Measurements from ENCODE around the gene FGD4.

DNA sequence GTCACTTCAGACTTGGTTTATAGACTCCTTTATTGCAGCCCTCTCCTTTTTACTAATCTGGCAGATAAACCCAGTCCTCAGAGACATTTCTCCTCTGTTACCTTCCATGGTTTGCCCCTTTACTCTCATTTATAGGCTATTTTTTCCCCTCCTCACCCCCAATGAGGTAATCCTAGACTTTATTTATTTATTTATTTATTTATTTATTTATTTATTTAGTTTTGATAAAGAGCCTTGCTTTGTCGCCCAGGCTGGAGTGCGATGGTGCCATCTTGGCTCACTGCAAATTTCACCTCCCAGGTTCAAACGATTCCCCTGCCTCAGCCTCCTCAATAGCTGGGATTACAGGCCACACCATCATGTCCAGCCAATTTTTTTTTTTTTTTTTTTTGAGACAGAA is 8.4 kb downstream of the FGD4 start:
- no peak for TF ChIP-seq SMAD4 (CRISPR knock-in tag; IDR thresholded peaks at IDR 0.05)
- TF ChIP-seq, protein P1, sequence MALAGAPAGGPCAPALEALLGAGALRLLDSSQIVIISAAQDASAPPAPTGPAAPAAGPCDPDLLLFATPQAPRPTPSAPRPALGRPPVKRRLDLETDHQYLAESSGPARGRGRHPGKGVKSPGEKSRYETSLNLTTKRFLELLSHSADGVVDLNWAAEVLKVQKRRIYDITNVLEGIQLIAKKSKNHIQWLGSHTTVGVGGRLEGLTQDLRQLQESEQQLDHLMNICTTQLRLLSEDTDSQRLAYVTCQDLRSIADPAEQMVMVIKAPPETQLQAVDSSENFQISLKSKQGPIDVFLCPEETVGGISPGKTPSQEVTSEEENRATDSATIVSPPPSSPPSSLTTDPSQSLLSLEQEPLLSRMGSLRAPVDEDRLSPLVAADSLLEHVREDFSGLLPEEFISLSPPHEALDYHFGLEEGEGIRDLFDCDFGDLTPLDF (CRISPR knock-in tag; IDR thresholded peaks at IDR 0.05): no peak
- no peak for TF ChIP-seq TEAD4 (CRISPR knock-in tag; IDR thresholded peaks at IDR 0.05)
- TF ChIP-seq, protein P2, sequence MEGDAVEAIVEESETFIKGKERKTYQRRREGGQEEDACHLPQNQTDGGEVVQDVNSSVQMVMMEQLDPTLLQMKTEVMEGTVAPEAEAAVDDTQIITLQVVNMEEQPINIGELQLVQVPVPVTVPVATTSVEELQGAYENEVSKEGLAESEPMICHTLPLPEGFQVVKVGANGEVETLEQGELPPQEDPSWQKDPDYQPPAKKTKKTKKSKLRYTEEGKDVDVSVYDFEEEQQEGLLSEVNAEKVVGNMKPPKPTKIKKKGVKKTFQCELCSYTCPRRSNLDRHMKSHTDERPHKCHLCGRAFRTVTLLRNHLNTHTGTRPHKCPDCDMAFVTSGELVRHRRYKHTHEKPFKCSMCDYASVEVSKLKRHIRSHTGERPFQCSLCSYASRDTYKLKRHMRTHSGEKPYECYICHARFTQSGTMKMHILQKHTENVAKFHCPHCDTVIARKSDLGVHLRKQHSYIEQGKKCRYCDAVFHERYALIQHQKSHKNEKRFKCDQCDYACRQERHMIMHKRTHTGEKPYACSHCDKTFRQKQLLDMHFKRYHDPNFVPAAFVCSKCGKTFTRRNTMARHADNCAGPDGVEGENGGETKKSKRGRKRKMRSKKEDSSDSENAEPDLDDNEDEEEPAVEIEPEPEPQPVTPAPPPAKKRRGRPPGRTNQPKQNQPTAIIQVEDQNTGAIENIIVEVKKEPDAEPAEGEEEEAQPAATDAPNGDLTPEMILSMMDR (IDR thresholded peaks at IDR 0.05): no peak
- TF ChIP-seq, protein P3, sequence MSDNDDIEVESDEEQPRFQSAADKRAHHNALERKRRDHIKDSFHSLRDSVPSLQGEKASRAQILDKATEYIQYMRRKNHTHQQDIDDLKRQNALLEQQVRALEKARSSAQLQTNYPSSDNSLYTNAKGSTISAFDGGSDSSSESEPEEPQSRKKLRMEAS (CRISPR knock-in tag; IDR thresholded peaks at IDR 0.05): no peak
- TF ChIP-seq SP1 (CRISPR knock-in tag; conservative IDR thresholded peaks at IDR 0.05): no peak
- TF ChIP-seq PRRX2 (CRISPR knock-in tag; IDR thresholded peaks at IDR 0.05): no peak

Measured in WTC11 (cell line).